ENCODE results near the gene DNAJC4. TPM values are rescaled to one million over a fixed set of nuclear protein-coding genes. Genes with fewer than 3 reads are reported as not detected.

Gene DNAJC4
- polyA plus RNA-seq, 1 donor from 2014 or later: 20.3 TPM

- no peak overlapping the region for H3K9ac ChIP-seq (ENCODE audit: low read length)
- H3F3A ChIP-seq (ENCODE audit: insufficient read depth, low read length, poor library complexity, severe bottlenecking): no peaks in the 10 kb centered on the region
- TF ChIP-seq TAF1 (IDR thresholded peaks at IDR 0.05; ENCODE audit: low read depth): no peak
- no peak for TF ChIP-seq EZH2 (IDR thresholded peaks at IDR 0.05; ENCODE audit: borderline replicate concordance, insufficient read depth, low read length, poor library complexity, severe bottlenecking)
- TF ChIP-seq MXI1 (conservative IDR thresholded peaks at IDR 0.05; ENCODE audit: poor library complexity, severe bottlenecking): no peak
- no peak for TF ChIP-seq RAD21 (conservative IDR thresholded peaks at IDR 0.05)
- no peak for TF ChIP-seq EP300 (conservative IDR thresholded peaks at IDR 0.05; ENCODE audit: poor library complexity, severe bottlenecking)
- TF ChIP-seq CTCF (IDR thresholded peaks at IDR 0.05; ENCODE audit: poor library complexity, severe bottlenecking): no peak
- no peak for TF ChIP-seq SMC3 (conservative IDR thresholded peaks at IDR 0.05; ENCODE audit: poor library complexity)
- no peak for TF ChIP-seq POLR2AphosphoS5 (IDR thresholded peaks at IDR 0.05)
- H3K36me3 ChIP-seq (ENCODE audit: insufficient read depth, low read length): no peaks in the 10 kb centered on the region
- H4K20me1 ChIP-seq (ENCODE audit: insufficient read depth): no peaks in the 10 kb centered on the region
- H3K9me2 ChIP-seq (ENCODE audit: insufficient read depth, low read length): no peaks in the 10 kb centered on the region
- H3K4me3 ChIP-seq (ENCODE audit: low read length): no peak overlapping the region
- no peak overlapping the region for H3K27ac ChIP-seq (ENCODE audit: low read length)
- H3K79me2 ChIP-seq (replicated peaks; ENCODE audit: insufficient read depth, low read length): no peaks in the 10 kb centered on the region
- H3K4me2 ChIP-seq (ENCODE audit: low read length): no peak overlapping the region
- no peak overlapping the region for H2AFZ ChIP-seq (ENCODE audit: low read depth, low read length)
- peaks cover 6% of the 10 kb centered on the region for H3K27me3 ChIP-seq (ENCODE audit: insufficient read depth, low read depth, low read length)
- H3K9me3 ChIP-seq (ENCODE audit: low read length): no peaks in the 10 kb centered on the region
Observed at GRCh38 chr11:64256300-64256699, 26.0 kb downstream of the DNAJC4 start.

GRCh38 chr11:64258356-64258755 is 28.0 kb downstream of the DNAJC4 start:
- Histone ChIP-seq H3K4me3 (ENCODE audit: low read length) (no peak overlapping the region), H3K79me2 (replicated peaks; ENCODE audit: insufficient read depth, low read length) (no peaks in the 10 kb centered on the region), H3K36me3 (ENCODE audit: insufficient read depth, low read length) (no peaks in the 10 kb centered on the region), H3K4me2 (ENCODE audit: low read length) (no peak overlapping the region), H3K9me3 (ENCODE audit: low read length) (no peaks in the 10 kb centered on the region), H3F3A (ENCODE audit: insufficient read depth, low read length, poor library complexity, severe bottlenecking) (no peaks in the 10 kb centered on the region), H4K20me1 (ENCODE audit: insufficient read depth) (no peaks in the 10 kb centered on the region), H3K9me2 (ENCODE audit: insufficient read depth, low read length) (no peaks in the 10 kb centered on the region), H3K27me3 (ENCODE audit: insufficient read depth, low read depth, low read length) (no peaks in the 10 kb centered on the region), H3K9ac (ENCODE audit: low read length) (no peak overlapping the region), H3K27ac (ENCODE audit: low read length) (no peak overlapping the region), H2AFZ (ENCODE audit: low read depth, low read length) (no peak overlapping the region)
- TF ChIP-seq REST (IDR thresholded peaks at IDR 0.05; ENCODE audit: borderline replicate concordance): no peak
- TF ChIP-seq POLR2AphosphoS5 (IDR thresholded peaks at IDR 0.05): no peak
- TF ChIP-seq SMC3 (conservative IDR thresholded peaks at IDR 0.05; ENCODE audit: poor library complexity): no peak
- TF ChIP-seq EZH2 (IDR thresholded peaks at IDR 0.05; ENCODE audit: borderline replicate concordance, insufficient read depth, low read length, poor library complexity, severe bottlenecking): no peak
- no peak for TF ChIP-seq CTCF (IDR thresholded peaks at IDR 0.05; ENCODE audit: poor library complexity, severe bottlenecking)
- no peak for TF ChIP-seq RAD21 (conservative IDR thresholded peaks at IDR 0.05)
- TF ChIP-seq TAF1 (IDR thresholded peaks at IDR 0.05; ENCODE audit: low read depth): no peak
- TF ChIP-seq EP300 (conservative IDR thresholded peaks at IDR 0.05; ENCODE audit: poor library complexity, severe bottlenecking): no peak
- TF ChIP-seq MXI1 (conservative IDR thresholded peaks at IDR 0.05; ENCODE audit: poor library complexity, severe bottlenecking): no peak

Measured in neural cell (in vitro differentiated cells).